ENCODE results near the gene AP3S1. TPM values are rescaled to one million over a fixed set of nuclear protein-coding genes. Genes with fewer than 3 reads are reported as not detected.

The AP3S1 gene
- total and polyA plus RNA-seq, 2 of the 13 experiments (the other 11 are each of a cell fraction or from before 2014, with no cell fraction given) = 50.5 to 85.9 TPM

GRCh38 chr5:115962565-115963402 is 121.0 kb downstream of the AP3S1 start (continued):
- 0 out of 2 replicates have a peak, but pooled peaks have one; percentile 39 for TF ChIP-seq HIVEP1 (CRISPR knock-in tag; IDR thresholded peaks at IDR 0.05)
- TF ChIP-seq CENPX (CRISPR knock-in tag; IDR thresholded peaks at IDR 0.05) = no peak
- TF ChIP-seq ELF4 (CRISPR knock-in tag; IDR thresholded peaks at IDR 0.05; ENCODE audit: borderline replicate concordance) = no peak
- TF ChIP-seq ZNF207 (IDR thresholded peaks at IDR 0.05; ENCODE audit: borderline replicate concordance) = no peak
- peak; percentile 67; the same call in 1 of the 2 replicates for TF ChIP-seq ZNF800 (CRISPR knock-in tag; IDR thresholded peaks at IDR 0.05)
- TF ChIP-seq HES4 (CRISPR knock-in tag; IDR thresholded peaks at IDR 0.05; ENCODE audit: borderline replicate concordance) = peak; percentile 22; the same call in 1 of the 2 replicates
- TF ChIP-seq FIP1L1 (IDR thresholded peaks at IDR 0.05; ENCODE audit: borderline replicate concordance, insufficient read depth, low read depth, low read length) = no peak
- TF ChIP-seq KLF9 (CRISPR knock-in tag; IDR thresholded peaks at IDR 0.05; ENCODE audit: low read depth) = no peak
- TF ChIP-seq ATF2 (CRISPR knock-in tag; IDR thresholded peaks at IDR 0.05) = no peak
- no peak for TF ChIP-seq ARID2 (CRISPR knock-in tag; IDR thresholded peaks at IDR 0.05; ENCODE audit: borderline replicate concordance)
- TF ChIP-seq POGK (CRISPR knock-in tag; conservative IDR thresholded peaks at IDR 0.05) = no peak
- no peak for TF ChIP-seq RELA (CRISPR knock-in tag; IDR thresholded peaks at IDR 0.05)
- TF ChIP-seq FOXJ3 (CRISPR knock-in tag; IDR thresholded peaks at IDR 0.05; ENCODE audit: borderline replicate concordance) = no peak
- TF ChIP-seq KDM1A (CRISPR knock-in tag; IDR thresholded peaks at IDR 0.05) = no peak
- no peak for TF ChIP-seq TOE1 (CRISPR knock-in tag; IDR thresholded peaks at IDR 0.05)
- TF ChIP-seq AGO2 (optimal IDR thresholded peaks at IDR 0.05; ENCODE audit: low read depth, low read length) = no peak
- TF ChIP-seq NPAS2 (CRISPR knock-in tag; IDR thresholded peaks at IDR 0.05; ENCODE audit: borderline replicate concordance) = no peak
- peak; percentile 54; the same call in 1 of the 2 replicates for TF ChIP-seq ZNF691 (CRISPR knock-in tag; IDR thresholded peaks at IDR 0.05; ENCODE audit: borderline replicate concordance, low read depth)
- TF ChIP-seq ZNF124 (CRISPR knock-in tag; IDR thresholded peaks at IDR 0.05) = no peak

All from HepG2 (cell line).